Right renal pelvis (tissue), 4 donors: Measurements from ENCODE around the gene SNX7. TPM values are rescaled to one million over a fixed set of nuclear protein-coding genes. Genes with fewer than 3 reads are reported as not detected.
A peak's percentile ranks its signal among the peaks of the same experiment; 100 is the strongest.

Source experiments
- DNase-seq, 4 donors: peaks; one replicate each; pipeline ENCODE4 v3.0.0-alpha.2; 2013; ENCODE audit warnings: low read depth in 4 of 4, low spot score in 3 of 4, missing footprints in 1 of 4
- polyA plus RNA-seq, 4 donors: library from polyadenylated mRNA; unstranded; fragments of 120-200 nt; gene quantifications; one replicate each; pipeline ENCODE4 v1.2.1, GENCODE V29; 2013; ENCODE audit not compliant: insufficient read length in 4 of 4

SNX7 gene
- polyA plus RNA-seq, result 10 to 100 TPM; 38.2 to 47.8 (median 43.5) TPM

GRCh38 chr1:98661544-98662355, at the start of gene SNX7:
Gene SNX7 (plus strand): TSS chr1:98661721. CDS start chr1:98661732, 11 bp downstream.
- DNase-seq, result peak; percentile 51 to 56 (median 52)

GRCh38 chr1:98637316-98637715, 24.2 kb upstream of the SNX7 start:
- DNase-seq, result no peak

GRCh38 chr1:98638185-98638584, 23.3 kb upstream of the SNX7 start:
- DNase-seq, result no peak

GRCh38 chr1:98644510-98644909, 17.0 kb upstream of the SNX7 start:
- no peak for DNase-seq

- DNase-seq, result no peak
Measured at GRCh38 chr1:98651116-98651632, 10.3 kb upstream of the SNX7 start.

GRCh38 chr1:98653123-98653522, 8.4 kb upstream of the SNX7 start:
- no peak for DNase-seq

- no peak for DNase-seq
Measured at GRCh38 chr1:98659879-98660278, 1.6 kb upstream of the SNX7 start.

GRCh38 chr1:98660940-98661543, 479 bp upstream of the SNX7 start:
- peak in 3 of 4 donors; percentile 14 to 48 (median 17) for DNase-seq

- DNase-seq, result peak in 1 of 4 donors; percentile 20
Measured at GRCh38 chr1:98662356-98662670, 792 bp downstream of the SNX7 start.

GRCh38 chr1:98668733-98669132, 7.2 kb downstream of the SNX7 start:
- DNase-seq, result no peak

GRCh38 chr1:98669355-98670296, 8.1 kb downstream of the SNX7 start:
- DNase-seq, result no peak

GRCh38 chr1:98672189-98672588, 10.7 kb downstream of the SNX7 start:
- no peak for DNase-seq

- DNase-seq, result no peak
Measured at GRCh38 chr1:98674075-98674781, 12.7 kb downstream of the SNX7 start.

- no peak for DNase-seq
Measured at GRCh38 chr1:98675282-98675681, 13.8 kb downstream of the SNX7 start.

- no peak for DNase-seq
Measured at GRCh38 chr1:98677288-98677687, 15.8 kb downstream of the SNX7 start.

GRCh38 chr1:98681812-98682211, 20.3 kb downstream of the SNX7 start:
- no peak for DNase-seq

GRCh38 chr1:98688110-98688739, 26.7 kb downstream of the SNX7 start:
- DNase-seq, result no peak

GRCh38 chr1:98690576-98690975, 29.1 kb downstream of the SNX7 start:
- no peak for DNase-seq

GRCh38 chr1:98692482-98692881, 31.0 kb downstream of the SNX7 start:
- no peak for DNase-seq

GRCh38 chr1:98693385-98693784, 31.9 kb downstream of the SNX7 start:
- no peak for DNase-seq
